Measurements from ENCODE around the gene FAM83G.
"Not testable (repeated sequence)": the region's sequence is repeated elsewhere in the genome, so short reads cannot be mapped to it uniquely, and the experiment has no call there.

GRCh38 chr17:19037547-19037946, 33.0 kb upstream of the FAM83G start:
- TF ChIP-seq EZH2 (IDR thresholded peaks at IDR 0.05; ENCODE audit: borderline replicate concordance); CTCF (IDR thresholded peaks at IDR 0.05; ENCODE audit: poor library complexity): not testable (repeated sequence)

All from hepatocyte (in vitro differentiated cells).